ENCODE results near the gene C11orf16. TPM values are rescaled to one million over a fixed set of nuclear protein-coding genes. Genes with fewer than 3 reads are reported as not detected.

C11orf16 gene
- total and polyA plus RNA-seq, 9 of the 15 experiments (the other 6 are each of a cell fraction or from before 2014, with no cell fraction given): not detected

- H3K27me3 ChIP-seq (ENCODE audit: control insufficient read depth in 2 of 2, insufficient read depth in 2 of 2, low read length in 2 of 2): no peaks in the 10 kb centered on the region
- CTCF ChIA-PET (ENCODE audit: low intra/inter-chr PET ratio): no interaction called here
Measured at GRCh38 chr11:8910649-8911026, 22.1 kb downstream of the C11orf16 start.

GRCh38 chr11:8908099-8908498 lies 24.6 kb downstream of the C11orf16 start:
- no peak for DNase-seq (ENCODE audit: extremely low read depth in 1 of 4, low spot score in 3 of 4)
- no peak for FAIRE-seq
- Histone ChIP-seq H3K4me1 (replicated peaks in 1 of 2; ENCODE audit: control insufficient read depth in 2 of 2, insufficient read depth in 2 of 2, low read length in 2 of 2) (peaks cover 13 to 15% of the 10 kb centered on the region in 2 experiments; a peak in 3 of 5 replicates), H3K4me3 (no peak overlapping the region), H3K36me3 (ENCODE audit: control insufficient read depth, insufficient read depth, low read length) (peaks cover 5% of the 10 kb centered on the region; the same call in 1 of the 3 replicates), H3K9me1 (ENCODE audit: control insufficient read depth, insufficient read depth, low read length) (no peaks in the 10 kb centered on the region), H2AFZ (ENCODE audit: low read depth, low read length) (no peak overlapping the region), H3K9ac (ENCODE audit: insufficient read depth in 1 of 2, low read depth in 2 of 2, low read length in 2 of 2) (no peak overlapping the region), H4K20me1 (replicated peaks; ENCODE audit: control insufficient read depth, insufficient read depth, low read length) (no peaks in the 10 kb centered on the region), H3K4me2 (ENCODE audit: insufficient read depth, low read length) (no peak overlapping the region), H3K9me3 (replicated peaks; ENCODE audit: control insufficient read depth, insufficient read depth, low read depth, low read length) (no peaks in the 10 kb centered on the region; the same call in 1 of the 2 replicates), H3K27ac (ENCODE audit: extremely low read depth, low read depth, low read length) (no peak overlapping the region), H3K79me2 (ENCODE audit: control insufficient read depth, insufficient read depth, low read length) (peaks cover 13% of the 10 kb centered on the region), H3K27me3 (ENCODE audit: control insufficient read depth in 2 of 2, insufficient read depth in 2 of 2, low read length in 2 of 2) (no peaks in the 10 kb centered on the region)
- no TSS peak for BruUV-seq (replicated peaks)
- in situ Hi-C loops (cut with MboI) (no loop called here), intact Hi-C loops (cut with micrococcal nuclease) (no loop called here)
- ATAC-seq: no peak
- POLR2A ChIA-PET: interaction anchor here (0.5 to 0.6 kb wide), 2 partner anchors 13 to 344 kb away, joined by 3 read pairs; no protein-coding TSS in a partner anchor
- CTCF ChIA-PET (ENCODE audit: low intra/inter-chr PET ratio): no interaction called here
- TF ChIP-seq SRSF1 (IDR thresholded peaks at IDR 0.05; ENCODE audit: low read depth, low read length) (no peak), STAT6 (CRISPR knock-in tag; IDR thresholded peaks at IDR 0.05) (no peak), RBM25 (IDR thresholded peaks at IDR 0.05; ENCODE audit: low read depth, low read length, severe bottlenecking) (peak; percentile 25), ARID3A (IDR thresholded peaks at IDR 0.05; ENCODE audit: borderline replicate concordance, low read depth, low read length) (no peak), SMARCA4 (IDR thresholded peaks at IDR 0.05) (no peak), ZNF316 (IDR thresholded peaks at IDR 0.05) (peak; percentile 58)

More at GRCh38 chr11:8910649-8911026, 22.1 kb downstream of the C11orf16 start:
- intact Hi-C loops (cut with micrococcal nuclease): loop anchor here (5.0 kb wide), 2 partner anchors 152 to 227 kb away; no protein-coding TSS in a partner anchor
- H3K79me2 ChIP-seq (ENCODE audit: control insufficient read depth, insufficient read depth, low read length): peaks cover 19% of the 10 kb centered on the region
- peak overlapping the region; percentile 26 for H3K4me3 ChIP-seq
- POLR2A ChIA-PET: interaction anchor here (1.0 kb wide), 1 partner anchor 13 kb away, joined by 3 read pairs; no protein-coding TSS in a partner anchor
- 25% methylated on average over 4 of the region's 19 CpGs for WGBS (ENCODE audit: insufficient coverage, low coverage, missing lambda C conversion rate)
- peaks cover 15 to 29% of the 10 kb centered on the region in 2 experiments for H3K4me1 ChIP-seq (replicated peaks in 1 of 2; ENCODE audit: control insufficient read depth in 2 of 2, insufficient read depth in 2 of 2, low read length in 2 of 2)
- no peaks in the 10 kb centered on the region; the same call in 1 of the 2 replicates for H3K9me3 ChIP-seq (replicated peaks; ENCODE audit: control insufficient read depth, insufficient read depth, low read depth, low read length)
- H3K36me3 ChIP-seq (ENCODE audit: control insufficient read depth, insufficient read depth, low read length): peaks cover 11% of the 10 kb centered on the region
- ATAC-seq: peak; percentile 25
- no peaks in the 10 kb centered on the region for H3K9me1 ChIP-seq (ENCODE audit: control insufficient read depth, insufficient read depth, low read length)
- TF ChIP-seq SIN3A (IDR thresholded peaks at IDR 0.05; ENCODE audit: borderline replicate concordance in 2 of 2, control insufficient read depth in 1 of 2, low read depth in 2 of 2, low read length in 2 of 2): 0 out of 4 replicates have a peak, but pooled peaks of 1 of the 2 experiments have one; percentile 3
- no peak for TF ChIP-seq NR2C2 (CRISPR knock-in tag; IDR thresholded peaks at IDR 0.05)
- peak; percentile 90 for TF ChIP-seq NR2C2 (tag; IDR thresholded peaks at IDR 0.05)
- no peak for TF ChIP-seq ZNF561 (CRISPR knock-in tag; conservative IDR thresholded peaks at IDR 0.05)
- no peak for DNase-seq (ENCODE audit: extremely low read depth in 1 of 4, low spot score in 3 of 4)
- H3K27ac ChIP-seq (ENCODE audit: extremely low read depth, low read depth, low read length): no peak overlapping the region; the same call in 2 of the 3 replicates
- no TSS peak for BruUV-seq (replicated peaks)
- peak overlapping the region; percentile 24 to 90; a peak in 2 of 4 replicates for H3K9ac ChIP-seq (ENCODE audit: insufficient read depth in 1 of 2, low read depth in 2 of 2, low read length in 2 of 2)
- no peaks in the 10 kb centered on the region for H4K20me1 ChIP-seq (replicated peaks; ENCODE audit: control insufficient read depth, insufficient read depth, low read length)
- in situ Hi-C loops (cut with MboI): no loop called here
- H2AFZ ChIP-seq (ENCODE audit: low read depth, low read length): peak overlapping the region; percentile 90
- FAIRE-seq: peak; percentile 78
- H3K4me2 ChIP-seq (ENCODE audit: insufficient read depth, low read length): peak overlapping the region; percentile 81

Data from K562 (cell line).